Small intestine (tissue), 16 donors: ENCODE data around the gene PYY. TPM values are rescaled to one million over a fixed set of nuclear protein-coding genes. Genes with fewer than 3 reads are reported as not detected.
A peak's percentile ranks its signal among the peaks of the same experiment; 100 is the strongest.

Experiments
- DNase-seq, 2 donors: peaks; one replicate each; pipeline versions ENCODE4 v3.0.0 to v3.0.0-alpha.2; 2013
- FAIRE-seq: peaks from 2 replicates; lab custom pipeline; 2012; peaks lifted over from hg19 to GRCh38; lab: Jason Lieb, UNC
- H3K27ac ChIP-seq, 3 donors: one replicate each; pipeline ENCODE4 v1.5.1; 2013; ENCODE audit warnings: low read length in 2 of 3, mild to moderate bottlenecking in 2 of 3, control low read depth in 1 of 3, inconsistent platforms in 1 of 3, low read depth in 1 of 3, moderate library complexity in 1 of 3
- H3K27me3 ChIP-seq, 3 donors: one replicate each; pipeline ENCODE4 v1.6.1; 2013; ENCODE audit warnings: low read length in 3 of 3, inconsistent platforms in 1 of 3; ENCODE audit not compliant: control insufficient read depth in 3 of 3, insufficient read depth in 3 of 3
- H3K36me3 ChIP-seq, 3 donors: one replicate each; pipeline ENCODE4 v1.6.1; 2013; ENCODE audit warnings: low read length in 3 of 3, inconsistent platforms in 1 of 3, low read depth in 1 of 3, mild to moderate bottlenecking in 1 of 3, moderate library complexity in 1 of 3; ENCODE audit not compliant: control insufficient read depth in 3 of 3, insufficient read depth in 2 of 3
- H3K4me1 ChIP-seq, 3 donors: one replicate each; pipeline ENCODE4 v1.6.1; 2013; ENCODE audit warnings: low read length in 2 of 3, inconsistent platforms in 1 of 3, low read depth in 1 of 3, mild to moderate bottlenecking in 1 of 3, moderate library complexity in 1 of 3; ENCODE audit not compliant: control insufficient read depth in 3 of 3, insufficient read depth in 2 of 3
- H3K4me3 ChIP-seq, 3 donors: one replicate each; pipeline ENCODE4 v1.5.1; 2013; ENCODE audit warnings: low read length in 3 of 3, control low read depth in 1 of 3, inconsistent platforms in 1 of 3, low read depth in 1 of 3, mild to moderate bottlenecking in 1 of 3, moderate library complexity in 1 of 3
- H3K9me3 ChIP-seq, 2 donors: one replicate each; pipeline ENCODE4 v1.6.1; 2013; ENCODE audit warnings: low read depth in 1 of 2, low read length in 1 of 2; ENCODE audit not compliant: control insufficient read depth in 2 of 2, insufficient read depth in 1 of 2
- WGBS, 3 donors: extraction: QIAGEN DNeasy Blood & Tissue Kit; methylation state at CpG; one replicate each; pipeline ENCODE4 v1.1.7; 2013; 5-methylcytosine and 5-hydroxymethylcytosine counted together
- long read RNA-seq, 10 donors: transcript quantifications; one replicate each; lab custom pipeline, GENCODE V29; 2026
- polyA plus RNA-seq, 4 donors: library from polyadenylated mRNA; stranded (reverse) in 3 of 4; unstranded in 1 of 4; fragments of 200-250 nt in 3 of 4; fragments of 120-200 nt in 1 of 4; gene quantifications; one replicate each; pipeline versions ENCODE4 v1.2.1 to v1.2.3, GENCODE V29; 2013
- donor health status: healthy with polysubstance abuse.
- donor health status: control.
- donor health status: control.
- donor health status: Bipolar disorder and iron deficiency.
- donor health status: healthy.

The PYY gene
- 100 to 1,000 TPM in 1 of 4 donors, 10 to 100 TPM in 1, 1 to 10 TPM in 1, not detected in 1; 1.8 to 192 (median 10.5) TPM for polyA plus RNA-seq
- long read RNA-seq, donor 1: 0 reads
- long read RNA-seq, donor 2, partial matches to known transcripts: 8 of 9 reads
- long read RNA-seq, donor 2, other reads (novel, unspliced or antisense): 0 of 9 reads
- long read RNA-seq, donor 3, transcript PYY-202 (3 exons, 580 nt): major isoform, 6 of 31 reads
- long read RNA-seq, donor 3, partial matches to known transcripts: 25 of 31 reads
- long read RNA-seq, donor 3, other reads (novel, unspliced or antisense): 0 of 31 reads
- long read RNA-seq, donor 4: 0 reads
- long read RNA-seq, donor 5, transcript PYY-202 (3 exons, 580 nt): major isoform, 12 of 41 reads
- long read RNA-seq, donor 5, partial matches to known transcripts: 29 of 41 reads
- long read RNA-seq, donor 5, other reads (novel, unspliced or antisense): 0 of 41 reads
- long read RNA-seq, donor 6, partial matches to known transcripts: 24 of 35 reads
- long read RNA-seq, donor 6, other reads (novel, unspliced or antisense): 10 of 35 reads
- long read RNA-seq, donor 7: 0 reads
- long read RNA-seq, donor 8: 0 reads
- long read RNA-seq, donor 9, partial matches to known transcripts: 21 of 23 reads
- long read RNA-seq, donor 9, other reads (novel, unspliced or antisense): 0 of 23 reads
- long read RNA-seq, donor 10, transcript PYY-202 (3 exons, 580 nt): major isoform, 25 of 92 reads
- long read RNA-seq, donor 10, partial matches to known transcripts: 67 of 92 reads
- long read RNA-seq, donor 10, other reads (novel, unspliced or antisense): 0 of 92 reads

GRCh38 chr17:43953746-43954145, at the start of gene PYY:
Gene PYY (minus strand): TSS chr17:43953940. CDS start chr17:43953483, 457 bp downstream.
- DNase-seq (no peak), FAIRE-seq (no peak)
- Histone ChIP-seq H3K4me3 (peak within 1 kb of the TSS in 1 of 3 donors; percentile 10), H3K9me3 (no peaks in the 10 kb centered on the region), H3K36me3 (no peaks in the 10 kb centered on the region), H3K27ac (no peak within 1 kb of the TSS), H3K27me3 (peaks cover 9 to 65% (median 28%) of the 10 kb centered on the region in 3 donors), H3K4me1 (peaks cover 0 to 9% (median 0%) of the 10 kb centered on the region in 3 donors)
- 48 to 70% (median 64%) methylated on average over 10 to 11 of the region's 11 CpGs for WGBS, 3 donors

DNA sequence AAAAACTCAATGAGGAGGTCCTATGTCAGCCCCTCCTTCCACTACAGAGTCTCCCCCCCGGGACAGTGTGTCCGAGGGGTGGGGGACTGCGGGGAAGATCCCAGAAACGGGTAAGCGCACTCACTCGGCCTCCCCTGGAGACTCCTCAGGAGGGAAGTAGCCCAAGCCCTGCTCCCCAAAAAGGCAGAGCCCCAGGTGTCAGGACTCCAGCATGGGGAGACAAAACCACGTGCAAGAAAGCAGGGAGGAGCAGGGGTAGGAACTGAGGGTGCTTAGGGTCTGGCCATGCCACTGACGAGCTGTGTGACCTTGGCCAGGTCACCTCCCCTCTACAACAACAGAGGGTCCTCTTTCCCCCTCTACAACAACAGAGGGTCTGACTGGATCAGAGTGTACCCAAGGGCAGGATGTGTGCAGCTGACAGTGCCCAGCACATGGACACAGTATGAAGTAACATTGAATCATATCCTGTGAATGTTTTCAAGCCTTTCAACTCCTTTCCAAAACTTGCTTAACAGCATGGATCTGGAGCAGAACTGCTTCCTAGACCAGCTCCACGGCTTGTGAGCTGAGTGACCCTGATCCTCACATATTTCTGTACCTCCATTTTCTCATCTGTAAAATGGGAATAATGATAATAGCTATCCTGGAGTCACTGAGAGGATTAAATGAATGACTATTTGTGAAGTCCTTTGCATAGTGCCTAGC, 48.6 kb upstream of the PYY start:
- H3K27ac ChIP-seq: peak overlapping the region in 1 of 3 donors; percentile 58
- no peak for DNase-seq
- WGBS, 3 donors: 75 to 86% (median 83%) methylated on average over 9 of the region's 9 CpGs
- H3K36me3 ChIP-seq: peaks cover 0 to 20% (median 1%) of the 10 kb centered on the region in 3 donors
- no peaks in the 10 kb centered on the region for H3K9me3 ChIP-seq
- FAIRE-seq: no peak
- H3K4me1 ChIP-seq: peaks cover 2 to 36% (median 2%) of the 10 kb centered on the region in 3 donors
- no peak overlapping the region for H3K4me3 ChIP-seq
- peaks cover 0 to 21% (median 2%) of the 10 kb centered on the region in 3 donors for H3K27me3 ChIP-seq

- H3K36me3 ChIP-seq: peaks cover 0 to 14% (median 0%) of the 10 kb centered on the region in 3 donors
- H3K4me3 ChIP-seq: no peak overlapping the region
- WGBS, 3 donors: 48 to 77% (median 54%) methylated on average over 2 of the region's 2 CpGs
- H3K9me3 ChIP-seq: no peaks in the 10 kb centered on the region
- peaks cover 0 to 21% (median 2%) of the 10 kb centered on the region in 3 donors for H3K27me3 ChIP-seq
- H3K27ac ChIP-seq: peak overlapping the region in 1 of 3 donors; percentile 58
- DNase-seq: peak in 1 of 2 donors; percentile 60
- FAIRE-seq: no peak
- H3K4me1 ChIP-seq: peaks cover 0 to 32% (median 0%) of the 10 kb centered on the region in 3 donors
These were observed 47.8 kb upstream of the PYY start for GRCh38 chr17:44001461-44001920.

DNA sequence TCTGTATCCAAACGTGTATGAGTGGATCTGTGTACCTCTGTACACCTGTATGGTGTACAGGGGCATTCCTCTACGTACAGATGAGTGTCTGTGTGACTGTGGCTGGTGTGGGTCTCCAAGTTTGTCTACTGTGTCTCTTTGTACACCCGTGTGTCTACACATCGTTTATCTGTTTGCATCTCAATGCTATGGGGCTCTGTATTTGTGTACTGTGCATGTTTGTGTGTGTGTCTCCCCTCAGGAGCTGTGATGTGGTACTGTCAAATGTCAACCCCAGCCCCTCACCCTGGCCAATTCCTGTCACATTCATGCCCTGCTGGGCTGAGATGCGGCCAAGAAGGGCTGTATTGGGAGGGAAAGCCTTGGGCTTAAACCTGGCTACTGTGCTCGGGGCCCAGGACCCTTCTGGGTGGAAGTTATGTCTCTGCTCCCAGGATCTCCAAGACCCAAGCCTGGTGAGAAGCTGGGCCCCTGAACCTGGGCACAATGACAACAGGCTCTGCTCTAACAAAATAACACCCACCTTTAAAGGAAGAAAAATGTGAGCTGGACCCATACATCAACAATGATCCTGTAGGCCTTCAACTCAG, 47.2 kb upstream of the PYY start:
- DNase-seq: no peak
- WGBS, 3 donors: 67 to 73% (median 68%) methylated on average over 6 of the region's 6 CpGs
- H3K4me3 ChIP-seq: no peak overlapping the region
- H3K36me3 ChIP-seq: peaks cover 0 to 9% (median 0%) of the 10 kb centered on the region in 3 donors
- peaks cover 0 to 19% (median 3%) of the 10 kb centered on the region in 3 donors for H3K27me3 ChIP-seq
- FAIRE-seq: no peak
- peak overlapping the region in 1 of 3 donors; percentile 58 for H3K27ac ChIP-seq
- peaks cover 0 to 28% (median 0%) of the 10 kb centered on the region in 3 donors for H3K4me1 ChIP-seq
- H3K9me3 ChIP-seq: no peaks in the 10 kb centered on the region

GRCh38 chr17:44000141-44000860, 46.6 kb upstream of the PYY start:
- Histone ChIP-seq H3K36me3 (peaks cover 0 to 3% (median 0%) of the 10 kb centered on the region in 3 donors), H3K27me3 (peaks cover 0 to 18% (median 5%) of the 10 kb centered on the region in 3 donors), H3K4me3 (no peak overlapping the region), H3K4me1 (peaks cover 0 to 26% (median 0%) of the 10 kb centered on the region in 3 donors), H3K9me3 (no peaks in the 10 kb centered on the region), H3K27ac (peak overlapping the region in 1 of 3 donors; percentile 58)
- WGBS, 3 donors: 79 to 85% (median 82%) methylated on average over 8 to 12 of the region's 12 CpGs
- FAIRE-seq (no peak), DNase-seq (peak in 1 of 2 donors; percentile 61)

DNA sequence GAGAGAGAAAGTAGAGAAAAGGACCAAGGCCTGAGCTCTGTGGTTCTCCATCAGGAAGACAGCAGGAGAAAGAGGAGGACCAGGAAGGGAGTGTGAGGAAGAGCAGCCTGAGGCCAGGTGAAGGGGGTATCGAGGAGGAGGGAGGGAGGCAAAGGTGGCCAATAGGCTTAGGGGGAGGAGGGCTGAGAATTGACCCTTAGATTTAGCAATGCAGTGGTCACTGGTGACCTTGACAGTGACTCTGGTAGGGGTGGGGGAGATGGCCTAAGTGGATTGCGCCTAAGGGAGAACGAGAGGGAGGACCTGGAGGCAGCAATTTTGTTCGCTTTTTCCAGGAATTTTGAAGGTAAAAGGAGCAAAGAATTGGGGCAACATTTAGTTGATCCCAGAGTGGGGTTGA, 45.3 kb upstream of the PYY start:
- Histone ChIP-seq H3K9me3 (peaks cover 0 to 2% of the 10 kb centered on the region in 2 donors), H3K36me3 (peaks cover 0 to 3% (median 0%) of the 10 kb centered on the region in 3 donors), H3K4me3 (no peak overlapping the region), H3K27ac (no peak overlapping the region), H3K27me3 (peaks cover 0 to 20% (median 7%) of the 10 kb centered on the region in 3 donors), H3K4me1 (peaks cover 0 to 38% (median 0%) of the 10 kb centered on the region in 3 donors)
- WGBS, 3 donors: 84 to 90% (median 86%) methylated on average over 4 of the region's 4 CpGs
- DNase-seq (no peak), FAIRE-seq (no peak)

- Histone ChIP-seq H3K4me3 (no peak overlapping the region), H3K27me3 (peaks cover 0 to 23% (median 7%) of the 10 kb centered on the region in 3 donors), H3K27ac (no peak overlapping the region), H3K9me3 (peaks cover 0 to 2% of the 10 kb centered on the region in 2 donors), H3K36me3 (peaks cover 0 to 3% (median 0%) of the 10 kb centered on the region in 3 donors), H3K4me1 (peaks cover 0 to 35% (median 0%) of the 10 kb centered on the region in 3 donors)
- 75 to 83% (median 79%) methylated on average over 3 of the region's 3 CpGs for WGBS, 3 donors
- no peak for FAIRE-seq
- DNase-seq: no peak
These were observed 44.8 kb upstream of the PYY start for GRCh38 chr17:43998552-43998951.
